ENCODE data around the gene SSBP2.

SSBP2 gene

DNA sequence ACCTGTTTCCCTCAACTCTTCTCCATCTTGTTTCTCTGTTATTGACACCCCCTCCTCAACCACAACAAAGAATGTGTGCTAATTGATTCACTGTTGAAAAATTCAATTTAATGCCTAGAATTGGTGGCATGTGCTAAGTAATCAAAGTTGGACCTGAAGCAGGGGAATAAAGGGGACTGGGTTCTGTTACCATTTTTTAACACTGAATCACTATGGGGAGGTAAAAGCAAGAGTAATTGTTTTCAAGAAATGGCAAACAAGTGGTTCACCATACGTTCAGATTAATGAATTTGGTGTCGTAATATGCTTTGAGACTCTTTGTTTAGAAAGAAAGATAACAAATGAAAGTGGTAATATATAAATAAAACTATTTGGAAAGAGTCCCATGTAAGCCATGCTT lies 17.0 kb upstream of the SSBP2 start:
- DNase-seq (ENCODE audit: low read depth in 4 of 4, low spot score in 1 of 4) = no peak

DNA sequence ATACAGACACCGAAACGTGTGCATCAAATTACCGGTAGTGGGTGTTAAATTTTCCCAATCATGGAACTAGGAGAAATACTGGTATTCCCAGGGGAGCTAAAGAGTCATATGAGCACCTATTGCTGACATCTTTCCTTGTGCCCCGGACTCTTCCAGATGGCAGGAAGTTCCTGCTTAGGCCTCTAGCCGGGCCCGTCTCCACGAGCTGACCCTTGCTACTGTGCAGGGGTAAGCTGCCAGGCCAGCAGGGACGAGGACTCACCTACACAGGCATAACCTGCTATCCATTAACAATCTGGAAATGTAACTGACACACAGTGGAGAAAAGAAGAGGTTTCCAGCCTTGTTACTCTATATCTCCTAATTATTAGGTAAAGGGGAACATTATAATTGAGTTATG lies 16.2 kb upstream of the SSBP2 start:
- no peak for DNase-seq (ENCODE audit: low read depth in 4 of 4, low spot score in 1 of 4)

DNA sequence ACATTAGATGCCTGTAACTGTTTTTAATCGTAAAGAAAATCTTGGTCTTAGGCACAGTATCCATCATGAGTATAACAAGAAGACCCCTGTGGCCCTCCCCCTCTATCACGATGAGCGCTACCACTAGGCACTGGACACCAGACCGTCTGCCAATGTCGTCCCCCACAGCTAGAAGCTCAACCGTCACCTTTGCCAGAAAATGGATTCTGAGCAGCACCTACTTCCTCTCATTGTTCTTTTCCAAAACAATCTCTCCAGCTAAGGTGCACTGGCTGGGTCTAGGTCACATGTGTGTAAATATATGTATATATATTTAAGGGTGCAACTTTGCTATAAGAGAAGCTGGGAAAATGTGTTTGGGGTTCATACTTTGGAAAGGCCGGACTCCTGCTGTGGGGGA lies 15.7 kb upstream of the SSBP2 start:
- no peak for DNase-seq (ENCODE audit: low read depth in 4 of 4, low spot score in 1 of 4)

DNA sequence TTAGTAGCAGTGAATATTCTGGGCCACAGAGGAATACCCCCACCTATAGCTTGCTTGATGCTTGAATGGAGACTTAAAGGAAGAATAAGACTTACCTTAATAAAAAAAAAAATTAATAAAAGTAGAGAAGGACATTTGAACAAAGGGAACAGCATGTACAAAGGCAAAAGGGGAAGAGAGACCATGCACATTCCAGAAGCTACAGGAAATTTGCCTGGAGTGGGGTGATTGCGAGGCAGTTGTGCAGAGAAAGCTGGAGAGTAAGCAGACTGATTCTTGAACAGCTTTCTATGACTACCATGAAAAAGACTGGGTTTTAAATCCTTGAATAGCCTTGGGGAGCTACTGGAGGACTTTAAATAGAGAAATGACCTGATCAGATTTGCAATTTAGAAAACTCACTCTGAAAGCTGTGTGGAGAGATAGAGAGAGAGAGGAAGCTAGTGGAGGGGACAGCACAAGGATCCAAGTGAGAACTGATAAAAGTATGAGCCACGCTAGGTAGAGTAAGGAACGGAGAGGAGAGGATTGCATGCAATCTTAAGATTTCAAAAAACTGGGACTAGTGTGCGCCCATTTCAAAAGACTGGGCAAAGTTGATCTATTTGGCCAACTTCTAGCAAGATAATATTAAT lies 12.5 kb upstream of the SSBP2 start:
- no peak for DNase-seq (ENCODE audit: low read depth in 4 of 4, low spot score in 1 of 4)

DNA sequence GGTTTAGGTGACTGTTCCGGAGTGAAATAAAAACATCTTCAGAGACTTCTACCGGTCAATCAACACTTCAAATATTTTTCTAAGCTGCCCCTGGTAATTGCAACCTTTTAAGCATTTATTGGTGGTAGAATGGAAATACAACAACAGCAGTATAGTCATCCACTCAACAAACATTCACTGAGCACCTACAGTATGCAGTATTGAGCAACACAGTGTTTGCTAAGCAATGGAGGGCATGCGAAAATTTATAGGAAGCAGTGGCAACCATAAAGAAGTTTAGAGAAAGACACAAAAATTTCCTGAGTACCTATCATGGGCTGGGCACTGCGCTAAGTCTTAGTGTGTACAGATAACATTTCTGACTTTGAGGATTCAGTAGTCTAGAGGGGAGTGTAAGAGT lies 12.0 kb upstream of the SSBP2 start:
- DNase-seq (ENCODE audit: low read depth in 4 of 4, low spot score in 1 of 4) = no peak

DNA sequence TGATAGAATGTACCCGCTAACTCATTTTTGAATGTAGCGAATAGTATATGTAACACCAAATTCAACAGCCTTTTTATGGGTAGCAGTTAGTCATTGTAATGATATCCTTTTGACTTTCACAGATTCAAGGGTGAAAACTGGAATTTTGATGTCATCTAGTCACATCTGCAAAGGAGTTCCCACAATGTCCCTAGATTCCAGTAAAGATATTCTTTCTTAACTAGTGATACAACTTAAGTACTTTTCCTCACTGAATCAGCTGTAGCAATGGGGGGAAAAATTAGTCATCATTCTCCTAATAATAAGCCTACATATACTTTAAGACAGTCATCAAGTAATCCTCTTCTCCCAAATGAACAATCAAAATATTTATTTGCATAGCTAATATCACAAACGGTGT lies 11.5 kb upstream of the SSBP2 start:
- no peak for DNase-seq (ENCODE audit: low read depth in 4 of 4, low spot score in 1 of 4)

DNA sequence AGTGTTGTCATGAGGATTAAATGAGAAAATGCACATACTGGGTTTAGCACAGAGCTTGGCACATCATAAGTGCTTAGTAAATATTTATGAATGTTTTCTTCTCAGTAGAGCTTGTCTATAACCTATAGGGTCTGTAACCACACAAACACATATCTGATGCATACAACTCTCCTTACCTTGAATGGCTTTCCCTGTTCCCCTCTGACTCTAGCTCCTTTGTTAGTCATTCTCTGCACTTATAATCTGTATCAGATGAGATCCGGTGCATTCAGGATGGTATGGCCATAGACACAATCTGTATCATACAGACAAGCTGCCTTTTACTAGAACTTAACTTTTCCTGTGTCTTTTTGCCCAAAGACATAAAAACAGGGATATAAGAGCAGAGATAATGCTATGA lies 11.1 kb upstream of the SSBP2 start:
- DNase-seq (ENCODE audit: low read depth in 4 of 4, low spot score in 1 of 4) = no peak

DNA sequence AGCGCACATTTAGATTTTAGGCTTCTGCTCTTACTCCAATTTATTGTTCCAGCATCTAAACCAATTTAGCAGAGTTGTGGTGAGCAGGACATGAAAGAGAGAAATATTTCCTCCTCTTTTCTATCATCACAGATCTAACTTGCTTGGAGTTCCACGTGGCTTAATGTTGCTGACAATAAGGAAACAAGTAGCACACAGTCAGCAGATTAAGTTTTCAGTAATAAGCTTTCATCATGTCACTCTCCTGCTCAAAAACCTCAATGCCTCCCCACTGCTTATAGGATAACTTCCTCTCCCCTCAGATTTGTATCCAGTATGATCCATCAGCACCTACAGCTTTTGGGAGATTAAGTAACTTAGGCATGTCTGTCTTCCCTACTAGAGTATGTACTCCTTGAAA lies 10.4 kb upstream of the SSBP2 start:
- no peak for DNase-seq (ENCODE audit: low read depth in 4 of 4, low spot score in 1 of 4)

DNA sequence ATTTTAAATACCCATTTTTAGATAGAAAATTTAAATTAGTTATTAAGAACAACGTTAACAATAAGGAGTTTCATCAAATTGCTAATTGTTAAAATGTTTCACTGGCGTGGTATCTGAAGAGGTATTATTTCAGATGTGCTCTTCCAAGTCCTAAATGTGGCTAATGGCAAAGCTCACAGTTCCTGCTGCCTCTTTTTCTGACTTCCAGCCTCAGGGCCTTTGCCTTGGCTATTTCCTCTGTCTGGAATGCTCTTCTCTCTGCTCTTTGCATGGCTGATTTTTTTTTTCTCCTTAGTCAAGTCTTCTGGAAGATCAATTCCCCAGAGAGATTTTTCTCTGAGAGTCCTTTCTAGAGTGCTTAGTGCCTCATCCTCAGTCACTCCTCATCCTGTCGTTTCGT lies 9.6 kb upstream of the SSBP2 start:
- no peak for DNase-seq (ENCODE audit: low read depth in 4 of 4, low spot score in 1 of 4)

DNA sequence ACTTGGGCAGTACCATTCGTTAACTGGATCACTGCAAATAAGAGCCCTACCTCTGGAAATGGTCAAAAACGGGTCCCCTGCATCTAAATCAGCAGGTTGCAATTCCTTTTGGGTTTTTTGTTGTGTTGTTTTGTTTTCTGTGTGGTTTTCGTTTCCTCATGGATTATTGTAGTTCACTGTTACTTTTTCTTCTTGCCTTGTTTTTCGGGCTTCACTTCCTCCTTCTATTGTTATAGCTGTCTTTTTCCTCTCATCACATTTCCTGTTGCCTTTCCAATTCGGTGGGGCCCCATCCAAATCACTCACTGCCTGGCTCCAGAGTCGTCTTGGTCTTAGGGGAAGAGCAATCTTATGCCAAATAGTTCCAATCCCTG lies 8.7 kb upstream of the SSBP2 start:
- DNase-seq (ENCODE audit: low read depth in 4 of 4, low spot score in 1 of 4) = no peak

DNA sequence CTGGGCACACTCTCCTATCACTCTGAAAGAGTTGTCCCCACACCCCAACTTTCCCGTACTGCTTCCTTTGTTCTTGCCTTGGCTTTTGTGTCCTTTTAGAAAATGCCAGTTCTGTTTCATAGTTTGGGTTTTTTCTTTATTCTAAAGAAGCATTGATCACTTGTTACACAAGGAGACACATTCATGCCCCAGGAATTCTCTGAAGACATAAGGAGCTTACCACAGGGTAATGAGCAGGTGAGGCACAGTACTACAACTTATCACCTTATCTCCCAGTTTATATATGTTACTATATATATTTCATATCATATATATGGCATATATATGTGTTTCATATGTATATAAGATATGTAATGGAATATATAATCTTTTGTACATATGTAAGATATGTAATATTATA lies 6.5 kb upstream of the SSBP2 start:
- no peak for DNase-seq (ENCODE audit: low read depth in 4 of 4, low spot score in 1 of 4)

DNA sequence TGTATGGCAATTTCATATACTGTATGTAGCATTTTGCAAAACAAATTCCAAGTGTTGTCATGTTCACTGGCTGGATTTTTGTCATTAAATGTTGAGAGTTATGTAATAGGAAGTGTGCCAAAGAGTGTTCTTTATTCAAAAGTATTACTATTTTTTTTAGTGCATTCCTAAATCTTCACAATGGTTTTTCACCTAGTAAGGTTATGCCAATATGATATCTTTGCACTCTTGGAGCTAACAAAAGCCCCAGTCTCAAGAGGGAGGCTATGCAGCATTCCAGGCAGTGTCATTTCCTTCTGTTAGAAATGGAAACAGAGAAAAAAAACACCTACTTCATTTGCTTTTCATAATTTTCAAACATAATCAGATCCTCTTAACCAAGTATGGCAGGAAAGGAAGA lies 5.1 kb upstream of the SSBP2 start:
- DNase-seq (ENCODE audit: low read depth in 4 of 4, low spot score in 1 of 4) = no peak

DNA sequence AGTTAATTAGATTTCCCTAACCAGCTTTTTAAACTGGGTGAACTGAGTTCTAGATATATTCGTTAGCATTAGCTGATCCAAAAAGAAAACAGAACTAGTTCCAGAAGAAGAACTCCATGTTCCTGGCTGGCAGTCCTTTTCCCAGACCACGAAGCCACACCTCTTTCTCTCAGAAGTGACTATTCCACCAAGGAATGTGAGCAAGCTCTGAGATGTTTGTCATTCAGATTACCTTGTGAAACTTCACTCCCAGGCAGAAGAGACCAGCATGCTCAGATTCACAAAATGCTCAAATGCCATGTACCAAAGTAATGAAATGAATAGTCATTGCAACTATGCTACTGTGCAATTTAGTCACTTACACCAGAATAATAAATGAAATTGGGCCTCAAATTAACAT lies 4.4 kb upstream of the SSBP2 start:
- DNase-seq (ENCODE audit: low read depth in 4 of 4, low spot score in 1 of 4) = no peak

DNA sequence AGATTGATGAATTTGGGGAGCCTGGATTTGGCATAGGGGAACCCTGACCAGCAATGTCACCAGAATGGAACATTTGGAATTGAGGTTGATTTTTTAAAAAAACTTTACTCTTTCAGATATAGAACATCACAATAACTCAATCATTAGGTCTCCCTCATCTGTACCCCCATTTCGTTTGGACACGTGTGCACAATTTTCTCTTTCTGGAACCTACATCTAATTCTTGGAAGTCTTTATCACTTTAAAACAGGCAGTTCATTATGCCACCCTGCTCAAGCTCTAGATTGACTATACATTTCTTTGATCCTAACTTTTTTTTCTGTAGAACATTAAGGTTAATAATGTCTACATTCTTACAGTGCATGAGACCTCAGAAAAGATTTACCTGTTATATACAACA lies 3.7 kb upstream of the SSBP2 start:
- DNase-seq (ENCODE audit: low read depth in 4 of 4, low spot score in 1 of 4) = no peak

DNA sequence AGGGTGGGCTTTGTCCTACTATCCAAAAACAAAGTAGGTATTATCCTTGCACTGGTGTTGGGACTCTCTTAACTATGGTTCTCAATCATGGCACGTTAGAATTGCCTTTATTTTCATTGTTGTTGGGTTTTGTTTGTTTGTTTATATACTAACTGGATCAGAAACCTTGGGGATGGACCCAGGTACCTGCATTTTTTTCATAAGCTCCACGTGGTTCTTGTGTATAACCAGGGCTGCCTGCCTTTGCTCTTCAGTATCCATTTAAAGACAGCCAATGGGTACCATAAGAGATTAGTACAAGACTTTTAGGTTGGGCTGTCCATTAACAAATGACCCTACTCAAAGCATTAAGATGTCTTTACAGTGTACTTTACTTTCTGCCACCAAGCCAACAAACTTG lies 2.5 kb upstream of the SSBP2 start:
- no peak for DNase-seq (ENCODE audit: low read depth in 4 of 4, low spot score in 1 of 4)

DNA sequence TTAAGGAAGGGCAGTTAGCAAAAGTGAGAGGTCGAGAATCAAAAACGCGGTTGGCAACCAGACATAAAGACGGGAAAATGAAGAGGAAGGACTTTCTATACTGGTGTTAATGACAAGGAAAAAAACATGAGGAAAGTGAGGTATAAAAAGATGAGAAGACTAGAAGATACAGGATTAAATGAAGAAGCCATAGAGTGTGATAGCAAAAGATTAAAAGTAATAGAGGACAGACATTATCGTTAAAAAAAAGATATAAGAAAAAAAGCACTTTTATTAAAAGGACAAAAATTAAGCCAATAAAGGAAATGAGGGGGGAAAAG lies 1.7 kb upstream of the SSBP2 start:
- no peak for DNase-seq (ENCODE audit: low read depth in 4 of 4, low spot score in 1 of 4)

DNA sequence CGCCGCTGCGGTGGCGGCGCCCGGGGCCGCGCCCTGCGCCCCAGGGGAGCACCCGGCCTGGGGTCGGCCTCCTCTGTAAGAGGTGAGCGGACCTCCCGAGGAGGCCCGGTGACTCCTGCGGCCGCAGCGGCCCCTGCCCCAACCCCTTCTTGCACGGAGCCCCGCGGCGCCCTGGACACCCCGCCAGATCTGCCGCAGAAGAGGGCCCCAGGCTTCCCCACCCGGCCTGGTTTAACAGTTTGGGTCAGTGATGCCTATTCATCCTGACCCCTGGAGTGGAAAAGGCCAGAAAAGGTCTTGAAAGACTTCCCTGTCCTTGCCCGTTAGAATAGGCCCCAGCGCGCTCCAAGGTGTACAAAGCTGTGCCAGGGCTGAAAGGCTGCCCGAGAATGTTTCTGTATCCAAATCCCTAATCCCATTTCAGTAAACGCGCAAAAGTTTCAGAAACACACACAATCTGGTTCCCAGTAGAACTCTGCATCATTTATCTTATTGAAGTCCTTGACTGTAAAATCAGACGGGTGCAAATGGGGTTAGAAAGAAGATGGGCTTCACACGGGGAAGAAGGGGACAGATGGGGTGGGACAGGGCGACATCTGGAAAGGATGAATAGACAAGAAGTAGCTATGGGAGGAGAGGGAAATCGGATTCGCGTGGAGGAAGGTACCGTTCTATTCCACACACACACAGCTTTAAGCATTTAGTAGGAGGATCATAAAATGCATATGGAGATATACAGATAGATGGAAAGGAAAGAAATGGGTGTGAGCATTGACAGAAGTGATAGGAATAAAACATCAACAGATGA lies 1.1 kb upstream of the SSBP2 start:
- DNase-seq (ENCODE audit: low read depth in 4 of 4, low spot score in 1 of 4) = no peak

DNA sequence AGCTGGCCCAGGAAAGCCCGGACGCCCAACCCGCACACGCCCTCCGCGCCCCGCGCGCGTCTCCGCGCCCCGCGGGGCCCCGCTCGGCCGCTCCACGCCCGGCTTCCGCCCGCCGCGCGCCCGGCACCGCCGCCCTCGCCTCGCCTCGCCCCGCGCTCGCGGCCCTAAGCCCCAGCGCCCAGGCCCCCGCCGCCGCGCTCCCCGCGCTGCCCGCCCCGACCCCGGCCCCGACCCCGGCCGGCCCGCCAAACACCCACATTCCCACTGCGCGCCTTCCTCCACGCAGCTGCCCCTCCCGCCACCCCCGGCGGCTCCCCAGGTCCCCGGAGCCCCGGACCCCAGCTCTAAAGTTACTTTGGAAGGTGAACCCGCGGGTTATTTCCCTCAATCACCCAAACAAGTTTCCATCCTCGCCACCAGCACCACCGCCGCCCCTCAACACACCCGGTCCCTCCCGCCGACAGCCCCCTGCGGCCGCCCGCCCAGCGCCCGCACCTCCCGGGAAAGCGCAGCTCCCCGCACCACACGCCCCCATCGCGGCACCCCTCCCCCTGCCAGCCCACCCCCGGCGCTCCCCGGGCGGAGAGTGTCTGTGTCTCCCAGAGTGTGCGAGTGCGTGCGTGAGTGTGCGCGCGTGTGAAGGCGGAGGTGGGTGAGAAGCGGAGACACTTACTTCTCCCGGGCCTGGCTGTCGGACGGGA lies 439 bp downstream of the SSBP2 start:
- DNase-seq (ENCODE audit: low read depth in 4 of 4, low spot score in 1 of 4) = peak in 1 of 4 experiments; percentile 9

DNA sequence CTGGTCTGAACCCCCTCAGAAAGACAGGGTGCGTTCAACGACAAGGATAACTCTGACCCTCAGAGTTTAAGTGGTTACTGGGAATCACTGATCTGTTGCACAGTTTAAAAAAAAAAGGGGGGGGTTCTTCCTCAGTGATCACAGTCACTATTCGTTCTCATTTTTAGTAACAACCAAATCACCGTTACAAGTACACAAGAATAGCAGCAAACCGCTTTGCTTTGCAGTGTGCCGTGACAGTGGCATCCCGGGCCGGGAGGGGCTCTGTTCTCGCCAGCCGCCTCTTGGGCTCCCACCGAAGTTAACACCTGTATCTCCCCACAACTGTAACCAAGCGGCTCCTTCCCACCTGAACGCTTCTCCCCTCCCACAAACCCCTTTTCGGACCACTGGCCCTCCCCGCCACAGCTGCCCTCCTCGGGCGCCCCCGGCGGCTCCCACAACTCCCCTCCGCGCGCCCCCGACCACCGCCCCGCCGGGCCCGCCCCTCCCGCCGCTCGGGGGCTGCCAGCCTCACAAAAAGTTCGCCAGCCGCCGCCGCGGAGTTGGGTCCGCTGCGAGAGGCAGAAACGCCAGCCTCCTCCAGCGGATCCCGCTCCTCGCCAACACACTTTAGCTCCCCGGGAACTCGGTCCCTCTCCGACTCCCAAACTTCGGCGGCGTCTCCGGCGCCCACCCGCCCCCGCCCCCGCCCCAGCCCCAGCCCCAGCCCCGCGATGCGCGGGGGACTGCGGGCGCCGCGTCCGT lies 1.2 kb downstream of the SSBP2 start:
- DNase-seq (ENCODE audit: low read depth in 4 of 4, low spot score in 1 of 4) = peak in 3 of 4 experiments; percentile 14 to 31 (median 30)

DNA sequence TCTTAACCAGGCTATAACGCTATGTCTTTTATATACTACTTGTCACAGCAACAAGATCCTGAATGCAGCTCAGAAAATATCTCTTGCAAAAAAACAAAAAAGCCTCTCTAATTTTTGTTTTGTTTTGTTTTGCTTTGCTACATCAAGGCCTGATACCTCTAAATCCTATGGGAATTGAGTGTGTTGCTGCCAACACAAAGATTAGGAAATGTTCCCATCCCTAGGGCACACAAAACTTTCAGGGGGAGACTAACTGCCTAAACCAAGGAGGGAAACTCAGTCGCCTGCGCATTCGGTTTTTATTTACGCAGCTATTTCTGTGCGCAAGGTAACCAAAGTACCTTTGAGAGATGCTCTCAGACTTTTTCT lies 1.7 kb downstream of the SSBP2 start:
- DNase-seq (ENCODE audit: low read depth in 4 of 4, low spot score in 1 of 4) = no peak

DNA sequence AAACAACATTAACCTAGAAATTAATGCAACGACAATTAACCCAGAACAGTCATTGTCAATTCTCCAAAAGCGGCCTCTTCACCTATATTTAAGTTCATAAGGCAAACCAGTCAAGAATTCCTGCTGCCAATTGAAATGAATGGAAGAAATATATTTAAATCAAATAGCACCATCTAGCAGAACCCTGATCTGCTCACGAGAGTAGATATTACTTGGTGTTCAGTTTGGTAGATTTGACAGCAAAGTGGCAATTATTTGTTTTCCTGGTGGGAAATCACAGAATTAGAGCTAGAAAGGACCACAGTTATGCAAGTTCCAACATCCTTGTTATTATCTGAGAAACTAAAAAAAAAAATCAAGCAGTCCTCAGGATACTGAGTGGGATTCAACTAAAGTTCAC lies 2.3 kb downstream of the SSBP2 start:
- DNase-seq (ENCODE audit: low read depth in 4 of 4, low spot score in 1 of 4) = no peak

DNA sequence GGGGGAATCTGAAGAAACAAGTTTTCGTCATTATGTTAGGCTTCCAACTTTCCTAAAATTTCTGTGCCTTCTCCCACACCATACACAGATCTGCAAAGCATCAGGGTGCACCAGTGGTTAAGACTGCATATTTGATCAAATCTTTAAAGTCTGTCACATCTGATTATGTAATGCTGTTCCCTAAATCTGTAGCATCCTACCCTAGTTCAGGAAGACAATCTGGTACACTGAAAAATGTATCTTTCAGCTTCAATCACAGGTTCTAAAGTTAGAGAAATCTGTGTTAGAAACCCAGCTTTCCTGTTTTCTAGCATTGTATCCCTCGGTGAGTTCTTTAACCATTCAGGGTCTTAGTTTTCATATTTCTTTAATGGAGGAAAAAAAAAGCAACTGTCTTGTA lies 3.9 kb downstream of the SSBP2 start:
- DNase-seq (ENCODE audit: low read depth in 4 of 4, low spot score in 1 of 4) = no peak
